ENCODE measurements around the gene CAMKMT. TPM values are rescaled to one million over a fixed set of nuclear protein-coding genes. Genes with fewer than 3 reads are reported as not detected.

The CAMKMT gene
- total RNA-seq, 2 experiments from 2014 or later = 12.1 to 14.1 TPM

DNA sequence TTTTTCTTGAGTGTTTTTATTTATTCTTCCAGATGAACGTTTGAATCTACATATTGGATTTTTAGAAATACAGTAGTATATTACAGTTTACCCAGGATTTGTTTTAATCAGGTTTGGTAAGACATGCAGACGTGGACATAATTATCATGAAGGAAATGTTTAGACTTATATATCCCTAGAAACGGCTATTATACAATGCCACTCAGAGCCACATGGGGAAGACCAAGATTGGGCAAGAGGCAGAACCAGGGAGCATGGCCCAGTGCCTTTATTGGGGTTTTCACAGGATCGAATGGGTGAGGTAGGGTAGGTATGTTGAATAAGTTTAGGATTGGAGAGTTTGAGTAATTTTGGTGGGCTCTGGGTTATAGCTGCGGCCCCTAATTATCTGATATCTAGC lies 212.2 kb downstream of the CAMKMT start:
- H3K36me3 Mint-ChIP-seq (ENCODE audit: low read depth) = peaks cover 2% of the 10 kb centered on the region
- H3K27ac Mint-ChIP-seq = no peak overlapping the region
- POLR2A ChIA-PET = no interaction called here
- H3K9me3 Mint-ChIP-seq = no peaks in the 10 kb centered on the region
- no peak overlapping the region for H3K4me3 Mint-ChIP-seq
- DNase-seq = no peak
- CTCF ChIA-PET = no interaction called here
- intact Hi-C loops (cut with micrococcal nuclease) = no loop called here
- H3K27me3 Mint-ChIP-seq = no peaks in the 10 kb centered on the region
- ATAC-seq = no peak
- peaks cover 50% of the 10 kb centered on the region for H3K4me1 Mint-ChIP-seq (ENCODE audit: low read depth)
- TF ChIP-seq, protein P1, sequence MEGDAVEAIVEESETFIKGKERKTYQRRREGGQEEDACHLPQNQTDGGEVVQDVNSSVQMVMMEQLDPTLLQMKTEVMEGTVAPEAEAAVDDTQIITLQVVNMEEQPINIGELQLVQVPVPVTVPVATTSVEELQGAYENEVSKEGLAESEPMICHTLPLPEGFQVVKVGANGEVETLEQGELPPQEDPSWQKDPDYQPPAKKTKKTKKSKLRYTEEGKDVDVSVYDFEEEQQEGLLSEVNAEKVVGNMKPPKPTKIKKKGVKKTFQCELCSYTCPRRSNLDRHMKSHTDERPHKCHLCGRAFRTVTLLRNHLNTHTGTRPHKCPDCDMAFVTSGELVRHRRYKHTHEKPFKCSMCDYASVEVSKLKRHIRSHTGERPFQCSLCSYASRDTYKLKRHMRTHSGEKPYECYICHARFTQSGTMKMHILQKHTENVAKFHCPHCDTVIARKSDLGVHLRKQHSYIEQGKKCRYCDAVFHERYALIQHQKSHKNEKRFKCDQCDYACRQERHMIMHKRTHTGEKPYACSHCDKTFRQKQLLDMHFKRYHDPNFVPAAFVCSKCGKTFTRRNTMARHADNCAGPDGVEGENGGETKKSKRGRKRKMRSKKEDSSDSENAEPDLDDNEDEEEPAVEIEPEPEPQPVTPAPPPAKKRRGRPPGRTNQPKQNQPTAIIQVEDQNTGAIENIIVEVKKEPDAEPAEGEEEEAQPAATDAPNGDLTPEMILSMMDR (IDR thresholded peaks at IDR 0.05) = no peak

DNA sequence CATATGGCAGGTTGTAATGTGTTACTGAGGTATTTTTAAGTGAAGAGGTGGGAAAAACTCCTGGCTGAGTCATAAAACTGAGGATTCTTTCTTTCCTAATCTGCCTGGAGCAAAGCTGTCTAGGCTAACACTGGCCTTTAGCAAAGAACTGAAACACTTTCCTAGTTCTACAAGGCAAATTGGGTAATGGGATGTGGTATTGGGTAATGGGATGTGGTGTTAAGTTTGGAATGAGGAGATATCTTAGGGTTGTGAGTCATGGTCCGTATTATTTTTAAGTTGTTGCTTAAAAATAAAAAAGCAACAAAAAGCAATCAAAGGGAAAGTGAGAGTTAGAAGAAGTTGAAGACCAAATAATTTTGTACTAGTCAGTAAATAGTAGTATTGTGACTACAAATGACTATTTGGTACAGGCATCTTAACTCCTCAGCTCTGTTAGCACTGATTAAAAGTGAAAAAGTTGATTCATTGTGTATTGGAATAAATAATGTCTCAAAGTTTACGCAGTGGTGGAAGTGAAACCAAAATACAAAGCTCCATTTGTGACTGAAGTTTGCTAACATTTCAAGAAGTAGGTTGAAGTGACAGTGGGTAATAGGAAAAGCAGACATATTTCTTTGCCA lies 216.8 kb downstream of the CAMKMT start:
- H3K27ac Mint-ChIP-seq = peak overlapping the region; percentile 83
- TF ChIP-seq, protein P1 (IDR thresholded peaks at IDR 0.05) = no peak
- ATAC-seq (peak; percentile 85), DNase-seq (no peak)
- no peaks in the 10 kb centered on the region for H3K27me3 Mint-ChIP-seq
- intact Hi-C loops (cut with micrococcal nuclease) = no loop called here
- POLR2A ChIA-PET = interaction anchor here (0.6 to 0.9 kb wide), 2 partner anchors 217 to 727 kb away, joined by 3 read pairs; partner anchors contain the start of gene PREPL
- CTCF ChIA-PET = interaction anchor here (2.0 to 4.7 kb wide), 2 partner anchors 38 to 99 kb away, joined by 7 to 21 read pairs; no protein-coding TSS in a partner anchor
- no peaks in the 10 kb centered on the region for H3K36me3 Mint-ChIP-seq (ENCODE audit: low read depth)
- peaks cover 49% of the 10 kb centered on the region for H3K4me1 Mint-ChIP-seq (ENCODE audit: low read depth)
- H3K9me3 Mint-ChIP-seq = no peaks in the 10 kb centered on the region
- H3K4me3 Mint-ChIP-seq = peak overlapping the region; percentile 42

DNA sequence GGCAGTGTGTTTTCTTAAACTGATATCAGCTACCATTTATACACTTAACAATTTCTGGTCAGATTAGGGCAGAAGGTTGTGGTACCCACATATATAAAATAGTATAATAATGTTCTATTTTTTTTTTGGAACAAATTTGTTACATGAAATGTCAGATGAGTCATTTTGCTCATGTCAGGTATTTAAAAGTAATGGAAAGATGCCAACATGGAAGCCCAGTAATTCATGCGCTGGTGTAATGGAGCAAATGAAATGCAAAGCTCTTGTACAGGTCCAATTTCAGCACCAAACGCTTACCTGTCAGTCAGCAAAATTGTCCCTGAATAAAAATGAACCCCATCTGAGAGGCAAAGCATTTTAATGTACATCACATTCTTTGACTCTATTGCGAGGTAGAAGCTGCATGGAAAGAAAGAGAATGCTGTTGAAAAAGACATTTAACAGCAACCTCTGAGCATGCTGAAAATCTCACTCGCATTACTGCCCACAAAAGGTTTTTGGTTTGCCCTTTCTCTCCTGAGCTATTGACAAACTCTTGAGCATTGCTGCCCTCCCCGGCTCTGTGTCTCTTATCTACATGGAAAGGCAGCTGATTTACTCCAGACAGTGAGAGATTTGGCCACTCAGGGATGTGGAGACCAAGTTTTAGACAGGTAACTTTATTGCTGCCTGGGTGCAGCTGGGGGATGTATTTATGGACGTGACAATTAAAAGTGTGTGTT lies 217.5 kb downstream of the CAMKMT start:
- TF ChIP-seq, protein P1 (IDR thresholded peaks at IDR 0.05) = no peak
- Mint-ChIP-seq H3K27me3 (no peaks in the 10 kb centered on the region), H3K36me3 (ENCODE audit: low read depth) (no peaks in the 10 kb centered on the region), H3K4me3 (peak overlapping the region; percentile 47), H3K4me1 (ENCODE audit: low read depth) (peaks cover 49% of the 10 kb centered on the region), H3K27ac (peak overlapping the region; percentile 83), H3K9me3 (no peaks in the 10 kb centered on the region)
- intact Hi-C loops (cut with micrococcal nuclease) = no loop called here
- CTCF ChIA-PET = interaction anchor here (2.0 to 4.7 kb wide), 2 partner anchors 37 to 100 kb away, joined by 7 to 21 read pairs; no protein-coding TSS in a partner anchor
- peak; percentile 43 for ATAC-seq
- DNase-seq = peak; percentile 61
- POLR2A ChIA-PET = interaction anchor here (0.6 to 0.9 kb wide), 2 partner anchors 218 to 727 kb away, joined by 3 read pairs; partner anchors contain the start of gene PREPL

DNA sequence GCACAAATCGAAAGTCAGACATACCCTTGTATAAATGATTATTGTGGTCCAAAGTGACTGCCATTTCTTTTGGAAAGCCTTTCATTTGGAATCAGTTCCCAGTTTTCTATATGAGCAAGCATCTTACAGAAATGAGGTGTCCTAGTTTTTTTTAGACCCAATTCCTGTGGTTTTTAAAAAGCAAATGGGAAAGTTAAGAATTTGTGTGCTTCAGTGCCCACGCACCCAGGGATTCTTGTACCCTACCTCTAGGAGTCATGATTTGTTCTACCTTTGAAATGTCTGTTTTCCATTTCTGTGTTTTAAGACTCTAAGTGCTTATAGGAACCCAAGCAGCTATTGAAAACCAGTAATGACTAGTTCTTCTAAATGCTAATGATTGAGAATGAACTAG lies 218.1 kb downstream of the CAMKMT start:
- ChIA-PET POLR2A (no interaction called here), CTCF (interaction anchor here (1.4 to 4.7 kb wide), 4 partner anchors 9 to 375 kb away, joined by 3 to 21 read pairs (median 5); no protein-coding TSS in a partner anchor)
- no peak for DNase-seq
- peak overlapping the region; percentile 83 for H3K27ac Mint-ChIP-seq
- peaks cover 49% of the 10 kb centered on the region for H3K4me1 Mint-ChIP-seq (ENCODE audit: low read depth)
- intact Hi-C loops (cut with micrococcal nuclease) = no loop called here
- peak overlapping the region; percentile 47 for H3K4me3 Mint-ChIP-seq
- H3K36me3 Mint-ChIP-seq (ENCODE audit: low read depth) = no peaks in the 10 kb centered on the region
- H3K9me3 Mint-ChIP-seq = no peaks in the 10 kb centered on the region
- no peak for ATAC-seq
- TF ChIP-seq, protein P1 (IDR thresholded peaks at IDR 0.05) = no peak
- H3K27me3 Mint-ChIP-seq = no peaks in the 10 kb centered on the region

Measured in activated CD8-positive, alpha-beta T cell treated with anti-CD3 and anti-CD28 coated beads for 36 hours (primary cell).